T47D (cell line): ENCODE data around the gene PLCG2.
A peak's percentile ranks its signal among the peaks of the same experiment; 100 is the strongest.

Experiments used
- DNase-seq, 2 experiments: peaks; one replicate each; pipeline versions ENCODE4 v3.0.0 to v3.0.0-alpha.2; 2011 to 2012; ENCODE audit warnings: low read depth in 1 of 2, low spot score in 1 of 2
- JUND ChIP-seq: IDR thresholded peaks from 2 replicates; pipeline ENCODE4 v1.6.1; 2012; ENCODE audit warnings: low read depth
- in situ Hi-C: cut with HindIII; loops from 2 replicates; pipeline ENCODE4 v1.10.0; 2016; ENCODE audit warnings: low sequenced_read_pairs, low pct_unique_long_range_greater_than_20kb

PLCG2 gene

GRCh38 chr16:81860287-81861266 lies 81.5 kb downstream of the PLCG2 start:
- TF ChIP-seq JUND = no peak
- in situ Hi-C loops = no loop called here
- no peak for DNase-seq

- no peak for TF ChIP-seq JUND
- no peak for DNase-seq
- in situ Hi-C loops = no loop called here
Observed at GRCh38 chr16:81861503-81861902, 82.4 kb downstream of the PLCG2 start.

- TF ChIP-seq JUND = no peak
- no peak for DNase-seq
- in situ Hi-C loops = no loop called here
Observed at GRCh38 chr16:81861915-81862314, 82.8 kb downstream of the PLCG2 start.

GRCh38 chr16:81863630-81864352 lies 84.7 kb downstream of the PLCG2 start:
- TF ChIP-seq JUND = no peak
- DNase-seq = no peak
- in situ Hi-C loops = no loop called here

- no peak for DNase-seq
- in situ Hi-C loops = no loop called here
- TF ChIP-seq JUND = no peak
Observed at GRCh38 chr16:81864646-81865382, 85.7 kb downstream of the PLCG2 start.

- peak; percentile 63 to 69 for DNase-seq
- in situ Hi-C loops = no loop called here
- no peak for TF ChIP-seq JUND
Observed at GRCh38 chr16:81866820-81867440, 87.8 kb downstream of the PLCG2 start.

GRCh38 chr16:81868057-81868748 lies 89.1 kb downstream of the PLCG2 start:
- DNase-seq = no peak
- TF ChIP-seq JUND = no peak
- in situ Hi-C loops = no loop called here

- in situ Hi-C loops = no loop called here
- no peak for TF ChIP-seq JUND
- DNase-seq = no peak
Observed at GRCh38 chr16:81869326-81869725, 90.2 kb downstream of the PLCG2 start.

- TF ChIP-seq JUND = no peak
- no peak for DNase-seq
- in situ Hi-C loops = no loop called here
Observed at GRCh38 chr16:81873206-81873605, 94.1 kb downstream of the PLCG2 start.

- DNase-seq = peak in 1 of 2 experiments; percentile 64
- in situ Hi-C loops = no loop called here
Observed at GRCh38 chr16:81873843-81874752, 95.0 kb downstream of the PLCG2 start.

GRCh38 chr16:81875461-81875860 lies 96.4 kb downstream of the PLCG2 start:
- DNase-seq = no peak
- no peak for TF ChIP-seq JUND
- in situ Hi-C loops = no loop called here

More at GRCh38 chr16:81873843-81874752, 95.0 kb downstream of the PLCG2 start:
- no peak for TF ChIP-seq JUND
